ENCODE measurements around the gene POM121. TPM values are rescaled to one million over a fixed set of nuclear protein-coding genes. Genes with fewer than 3 reads are reported as not detected.
"Not testable (repeated sequence)": the region's sequence is repeated elsewhere in the genome, so short reads cannot be mapped to it uniquely, and the experiment has no call there.

The POM121 gene
- polyA plus RNA-seq, 1 donor (not counting 4 experiments of a cell fraction or from before 2014, with no cell fraction given), result 4.0 TPM

- no peaks in the 10 kb centered on the region for H3K9me3 ChIP-seq (ENCODE audit: control insufficient read depth, low read depth, low read length)
- H3K79me2 ChIP-seq (ENCODE audit: control insufficient read depth, insufficient read depth, low read length), result peaks cover 44% of the 10 kb centered on the region
- peak overlapping the region; percentile 97 for H2AFZ ChIP-seq (ENCODE audit: control insufficient read depth, low read length)
- H3K4me3 ChIP-seq (ENCODE audit: control insufficient read depth in 2 of 3, extremely low read depth in 1 of 3, insufficient read depth in 2 of 3, low read depth in 1 of 3, low read length in 3 of 3), result peak overlapping the region; percentile 66 to 98 (median 95)
- H3K27ac ChIP-seq (ENCODE audit: control insufficient read depth, insufficient read depth, low read length), result peak overlapping the region; percentile 97
- peaks cover 14 to 24% of the 10 kb centered on the region in 2 experiments for H3K36me3 ChIP-seq (ENCODE audit: control insufficient read depth in 2 of 2, extremely low read depth in 1 of 2, insufficient read depth in 2 of 2, low read length in 2 of 2)
- no peaks in the 10 kb centered on the region for H4K20me1 ChIP-seq (ENCODE audit: control insufficient read depth, extremely low read depth, insufficient read depth, low read length)
- FAIRE-seq, result no peak
- no peak for TF ChIP-seq CTCF (optimal IDR thresholded peaks at IDR 0.05 in 1 of 3, IDR thresholded peaks at IDR 0.05 in 1 of 3, conservative IDR thresholded peaks at IDR 0.05 in 1 of 3; ENCODE audit: extremely low read depth in 1 of 3, insufficient read depth in 2 of 3, low read length in 3 of 3)
- TF ChIP-seq EZH2 (IDR thresholded peaks at IDR 0.05; ENCODE audit: low read length), result no peak
- dilution Hi-C loops (cut with MboI; ENCODE audit: extremely low pct_ligation_motif_present, low sequenced_read_pairs), result no loop called here
- H3K4me1 ChIP-seq (ENCODE audit: control insufficient read depth, extremely low read depth, insufficient read depth, low read length), result peaks cover 11% of the 10 kb centered on the region
- peak overlapping the region; percentile 98 for H3K9ac ChIP-seq (ENCODE audit: control insufficient read depth, extremely low read depth, insufficient read depth, low read length)
- DNase-seq (ENCODE audit: low read depth, low spot score), result no peak
- H3K9me1 ChIP-seq (ENCODE audit: control insufficient read depth, extremely low read depth, insufficient read depth, low read length), result no peaks in the 10 kb centered on the region
- no peaks in the 10 kb centered on the region for H3K27me3 ChIP-seq (ENCODE audit: control insufficient read depth, extremely low read depth, insufficient read depth, low read length)
- peak overlapping the region; percentile 72 for H3K4me2 ChIP-seq (ENCODE audit: control insufficient read depth, extremely low read depth, insufficient read depth, low read depth, low read length)
Measured at GRCh38 chr7:72924386-72924732, 536 bp upstream of the POM121 start.

GRCh38 chr7:72925546-72926120 is 738 bp downstream of the POM121 start:
- H4K20me1 ChIP-seq (ENCODE audit: control insufficient read depth, extremely low read depth, insufficient read depth, low read length), result no peaks in the 10 kb centered on the region
- TF ChIP-seq EZH2 (IDR thresholded peaks at IDR 0.05; ENCODE audit: low read length) (no peak), CTCF (optimal IDR thresholded peaks at IDR 0.05 in 1 of 3, IDR thresholded peaks at IDR 0.05 in 1 of 3, conservative IDR thresholded peaks at IDR 0.05 in 1 of 3; ENCODE audit: extremely low read depth in 1 of 3, insufficient read depth in 2 of 3, low read length in 3 of 3) (no peak)
- no peaks in the 10 kb centered on the region for H3K27me3 ChIP-seq (ENCODE audit: control insufficient read depth, extremely low read depth, insufficient read depth, low read length)
- H3K4me2 ChIP-seq (ENCODE audit: control insufficient read depth, extremely low read depth, insufficient read depth, low read depth, low read length), result peak overlapping the region; percentile 98
- H3K27ac ChIP-seq (ENCODE audit: control insufficient read depth, insufficient read depth, low read length), result peak overlapping the region; percentile 97
- no peak overlapping the region for H2AFZ ChIP-seq (ENCODE audit: control insufficient read depth, low read length)
- H3K9me1 ChIP-seq (ENCODE audit: control insufficient read depth, extremely low read depth, insufficient read depth, low read length), result no peaks in the 10 kb centered on the region
- no peaks in the 10 kb centered on the region for H3K9me3 ChIP-seq (ENCODE audit: control insufficient read depth, low read depth, low read length)
- H3K79me2 ChIP-seq (ENCODE audit: control insufficient read depth, insufficient read depth, low read length), result peaks cover 37% of the 10 kb centered on the region
- H3K9ac ChIP-seq (ENCODE audit: control insufficient read depth, extremely low read depth, insufficient read depth, low read length), result peak overlapping the region; percentile 98
- no peak for FAIRE-seq
- no peak for DNase-seq (ENCODE audit: low read depth, low spot score)
- dilution Hi-C loops (cut with MboI; ENCODE audit: extremely low pct_ligation_motif_present, low sequenced_read_pairs), result no loop called here
- peaks cover 11% of the 10 kb centered on the region for H3K4me1 ChIP-seq (ENCODE audit: control insufficient read depth, extremely low read depth, insufficient read depth, low read length)
- H3K4me3 ChIP-seq (ENCODE audit: control insufficient read depth in 2 of 3, extremely low read depth in 1 of 3, insufficient read depth in 2 of 3, low read depth in 1 of 3, low read length in 3 of 3), result peak overlapping the region; percentile 66 to 98 (median 95)
- peaks cover 14 to 31% of the 10 kb centered on the region in 2 experiments for H3K36me3 ChIP-seq (ENCODE audit: control insufficient read depth in 2 of 2, extremely low read depth in 1 of 2, insufficient read depth in 2 of 2, low read length in 2 of 2)

- H3K9me3 ChIP-seq (ENCODE audit: control insufficient read depth, low read depth, low read length); H3K27me3 ChIP-seq (ENCODE audit: control insufficient read depth, extremely low read depth, insufficient read depth, low read length); H3K27ac ChIP-seq (ENCODE audit: control insufficient read depth, insufficient read depth, low read length); H3K4me2 ChIP-seq (ENCODE audit: control insufficient read depth, extremely low read depth, insufficient read depth, low read depth, low read length); H4K20me1 ChIP-seq (ENCODE audit: control insufficient read depth, extremely low read depth, insufficient read depth, low read length); H3K9ac ChIP-seq (ENCODE audit: control insufficient read depth, extremely low read depth, insufficient read depth, low read length); FAIRE-seq; dilution Hi-C loops (cut with MboI; ENCODE audit: extremely low pct_ligation_motif_present, low sequenced_read_pairs); H3K4me3 ChIP-seq (ENCODE audit: control insufficient read depth in 2 of 3, extremely low read depth in 1 of 3, insufficient read depth in 2 of 3, low read depth in 1 of 3, low read length in 3 of 3); H2AFZ ChIP-seq (ENCODE audit: control insufficient read depth, low read length); H3K9me1 ChIP-seq (ENCODE audit: control insufficient read depth, extremely low read depth, insufficient read depth, low read length); DNase-seq (ENCODE audit: low read depth, low spot score): not testable (repeated sequence)
- Histone ChIP-seq H3K79me2 (ENCODE audit: control insufficient read depth, insufficient read depth, low read length) (peaks cover 33% of the 10 kb centered on the region), H3K36me3 (ENCODE audit: control insufficient read depth in 2 of 2, extremely low read depth in 1 of 2, insufficient read depth in 2 of 2, low read length in 2 of 2) (peaks cover 14 to 33% of the 10 kb centered on the region in 2 experiments), H3K4me1 (ENCODE audit: control insufficient read depth, extremely low read depth, insufficient read depth, low read length) (peaks cover 11% of the 10 kb centered on the region)
Measured at GRCh38 chr7:72927791-72928190, 2.9 kb downstream of the POM121 start.

- DNase-seq (ENCODE audit: low read depth, low spot score); H2AFZ ChIP-seq (ENCODE audit: control insufficient read depth, low read length); H3K4me3 ChIP-seq (ENCODE audit: control insufficient read depth in 2 of 3, extremely low read depth in 1 of 3, insufficient read depth in 2 of 3, low read depth in 1 of 3, low read length in 3 of 3); H4K20me1 ChIP-seq (ENCODE audit: control insufficient read depth, extremely low read depth, insufficient read depth, low read length); H3K27me3 ChIP-seq (ENCODE audit: control insufficient read depth, extremely low read depth, insufficient read depth, low read length); H3K9ac ChIP-seq (ENCODE audit: control insufficient read depth, extremely low read depth, insufficient read depth, low read length); H3K4me2 ChIP-seq (ENCODE audit: control insufficient read depth, extremely low read depth, insufficient read depth, low read depth, low read length); FAIRE-seq; H3K27ac ChIP-seq (ENCODE audit: control insufficient read depth, insufficient read depth, low read length); H3K9me1 ChIP-seq (ENCODE audit: control insufficient read depth, extremely low read depth, insufficient read depth, low read length); H3K9me3 ChIP-seq (ENCODE audit: control insufficient read depth, low read depth, low read length); dilution Hi-C loops (cut with MboI; ENCODE audit: extremely low pct_ligation_motif_present, low sequenced_read_pairs): not testable (repeated sequence)
- H3K4me1 ChIP-seq (ENCODE audit: control insufficient read depth, extremely low read depth, insufficient read depth, low read length), result peaks cover 11% of the 10 kb centered on the region
- peaks cover 12 to 33% of the 10 kb centered on the region in 2 experiments for H3K36me3 ChIP-seq (ENCODE audit: control insufficient read depth in 2 of 2, extremely low read depth in 1 of 2, insufficient read depth in 2 of 2, low read length in 2 of 2)
- peaks cover 32% of the 10 kb centered on the region for H3K79me2 ChIP-seq (ENCODE audit: control insufficient read depth, insufficient read depth, low read length)
Measured at GRCh38 chr7:72928216-72928615, 3.3 kb downstream of the POM121 start.
